Measurements from ENCODE around the gene FUCA1. TPM values are rescaled to one million over a fixed set of nuclear protein-coding genes. Genes with fewer than 3 reads are reported as not detected.

FUCA1 gene
- total and polyA plus RNA-seq, 2 of the 4 experiments (the other 2 are of a cell fraction) = 2.9 to 3.5 TPM

- intact Hi-C loops (cut with micrococcal nuclease) = no loop called here
- DNase-seq (no peak), ATAC-seq (ENCODE audit: low read depth) (no peak)
- TF ChIP-seq SMC3 (IDR thresholded peaks at IDR 0.05; ENCODE audit: low read depth, low read length) (no peak), USF2 (IDR thresholded peaks at IDR 0.05; ENCODE audit: low read depth, low read length) (no peak), RCOR1 (IDR thresholded peaks at IDR 0.05; ENCODE audit: insufficient replicate concordance, low read length) (no peak), FOS (IDR thresholded peaks at IDR 0.05; ENCODE audit: low read depth, low read length) (no peak), POLR2A (IDR thresholded peaks at IDR 0.05; ENCODE audit: low read depth, low read length) (no peak), RFX5 (IDR thresholded peaks at IDR 0.05; ENCODE audit: low read depth, low read length) (no peak), MAFK (IDR thresholded peaks at IDR 0.05; ENCODE audit: low read depth, low read length) (no peak), CEBPB (IDR thresholded peaks at IDR 0.05; ENCODE audit: low read depth, low read length) (no peak)
- Histone ChIP-seq H4K8ac (ENCODE audit: low read depth in 2 of 2, low read length in 2 of 2) (no peak overlapping the region), H3K14ac (replicated peaks; ENCODE audit: low read depth, low read length) (no peak overlapping the region), H2AFZ (replicated peaks; ENCODE audit: low read length, poor library complexity) (peak overlapping the region; percentile 96), H3K27ac (ENCODE audit: insufficient read depth, low read length) (no peak overlapping the region), H3K36me3 (ENCODE audit: control insufficient read depth, insufficient read depth, low read length) (no peaks in the 10 kb centered on the region), H2BK120ac (ENCODE audit: low read depth, low read length) (no peak overlapping the region), H3K79me1 (ENCODE audit: low read depth in 1 of 2, low read length in 2 of 2) (no peaks in the 10 kb centered on the region), H4K20me1 (ENCODE audit: insufficient read depth, low read length) (no peaks in the 10 kb centered on the region), H3K4ac (ENCODE audit: low read depth, low read length) (no peak overlapping the region), H3K4me3 (ENCODE audit: insufficient read depth, low read depth, low read length) (peak overlapping the region; percentile 61), H3K27me3 (ENCODE audit: control insufficient read depth, insufficient read depth, low read length) (peaks cover 24% of the 10 kb centered on the region), H2AK9ac (replicated peaks; ENCODE audit: low read depth, low read length, poor library complexity) (peak overlapping the region; percentile 42), H3K9me1 (ENCODE audit: insufficient read depth, low read length) (no peaks in the 10 kb centered on the region), H2AK5ac (ENCODE audit: low read depth, low read length) (no peak overlapping the region), H3K23ac (ENCODE audit: low read depth, low read length) (no peak overlapping the region), H2BK15ac (ENCODE audit: low read depth, low read length) (no peak overlapping the region), H4K91ac (ENCODE audit: insufficient read depth, low read depth, low read length) (no peak overlapping the region), H2BK20ac (ENCODE audit: low read depth, low read length) (no peak overlapping the region), H3K9me3 (ENCODE audit: control insufficient read depth, insufficient read depth, low read length) (no peaks in the 10 kb centered on the region; the same call in 1 of the 2 replicates), H3K18ac (ENCODE audit: low read depth, low read length) (no peak overlapping the region), H3K4me1 (ENCODE audit: control insufficient read depth, insufficient read depth, low read length) (no peaks in the 10 kb centered on the region), H3K9ac (ENCODE audit: low read depth, low read length) (no peak overlapping the region), H3K56ac (ENCODE audit: extremely low read depth, insufficient read depth, low read length) (no peak overlapping the region), H3K4me2 (ENCODE audit: low read depth, low read length) (peak overlapping the region; percentile 78; the same call in 1 of the 2 replicates), H2BK5ac (ENCODE audit: low read depth, low read length, poor library complexity, severe bottlenecking) (no peak overlapping the region), H4K5ac (ENCODE audit: low read depth, low read length) (no peak overlapping the region)
- POLR2A ChIA-PET (ENCODE audit: unreplicated experiment) = no interaction called here
- in situ Hi-C loops (cut with MboI; ENCODE audit: low sequenced_read_pairs) = no loop called here
- dilution Hi-C loops (cut with HindIII; ENCODE audit: low sequenced_read_pairs, unreplicated experiment) = no loop called here
- CTCF ChIA-PET = no interaction called here
- no TSS peak for BruUV-seq (replicated peaks)
- WGBS, 2 experiments (ENCODE audit: extremely low coverage in 2 of 2, insufficient read length in 1 of 2) = 3% methylated on average over 7 of the region's 17 CpGs; no CpG with 5 or more reads in 1 of the 2 experiments
These were observed 572 bp downstream of the FUCA1 start for GRCh38 chr1:23867542-23867894.
